ENCODE measurements around the gene KPNA4.

DNA sequence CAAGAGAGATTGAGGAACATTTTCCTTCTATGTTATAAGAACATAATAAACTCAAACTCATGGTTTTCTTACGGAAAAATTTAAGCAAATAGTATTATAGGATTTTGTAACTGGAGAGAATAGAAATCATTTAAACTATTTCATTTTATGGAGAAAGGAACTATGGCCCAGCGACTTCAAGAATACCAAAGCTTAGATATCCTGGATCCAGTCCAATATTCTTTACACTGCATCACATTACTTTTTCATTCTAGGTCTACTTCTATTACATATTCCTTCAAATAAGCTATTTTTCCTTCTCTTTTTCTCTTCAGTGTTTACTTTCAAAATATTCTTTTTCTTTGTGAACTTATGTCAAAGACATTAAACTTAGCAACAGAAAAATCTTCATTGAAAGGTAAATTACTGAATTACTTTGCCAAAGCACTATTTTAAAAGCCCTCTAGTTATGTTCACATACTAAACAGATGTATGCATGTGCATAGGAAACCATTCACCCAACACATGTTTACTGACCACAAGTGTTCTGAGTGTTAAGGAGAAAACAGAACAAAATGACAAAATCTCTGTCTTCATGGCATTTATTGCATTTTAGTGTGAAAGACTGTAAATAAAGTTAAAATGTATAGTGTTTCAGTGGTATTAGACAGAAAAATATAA is 20.4 kb downstream of the KPNA4 start:
- TF ChIP-seq, protein P1, sequence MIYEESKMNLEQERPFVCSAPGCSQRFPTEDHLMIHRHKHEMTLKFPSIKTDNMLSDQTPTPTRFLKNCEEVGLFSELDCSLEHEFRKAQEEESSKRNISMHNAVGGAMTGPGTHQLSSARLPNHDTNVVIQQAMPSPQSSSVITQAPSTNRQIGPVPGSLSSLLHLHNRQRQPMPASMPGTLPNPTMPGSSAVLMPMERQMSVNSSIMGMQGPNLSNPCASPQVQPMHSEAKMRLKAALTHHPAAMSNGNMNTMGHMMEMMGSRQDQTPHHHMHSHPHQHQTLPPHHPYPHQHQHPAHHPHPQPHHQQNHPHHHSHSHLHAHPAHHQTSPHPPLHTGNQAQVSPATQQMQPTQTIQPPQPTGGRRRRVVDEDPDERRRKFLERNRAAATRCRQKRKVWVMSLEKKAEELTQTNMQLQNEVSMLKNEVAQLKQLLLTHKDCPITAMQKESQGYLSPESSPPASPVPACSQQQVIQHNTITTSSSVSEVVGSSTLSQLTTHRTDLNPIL (CRISPR knock-in tag; IDR thresholded peaks at IDR 0.05; ENCODE audit: low read depth), result no peak
- TF ChIP-seq, protein P2, sequence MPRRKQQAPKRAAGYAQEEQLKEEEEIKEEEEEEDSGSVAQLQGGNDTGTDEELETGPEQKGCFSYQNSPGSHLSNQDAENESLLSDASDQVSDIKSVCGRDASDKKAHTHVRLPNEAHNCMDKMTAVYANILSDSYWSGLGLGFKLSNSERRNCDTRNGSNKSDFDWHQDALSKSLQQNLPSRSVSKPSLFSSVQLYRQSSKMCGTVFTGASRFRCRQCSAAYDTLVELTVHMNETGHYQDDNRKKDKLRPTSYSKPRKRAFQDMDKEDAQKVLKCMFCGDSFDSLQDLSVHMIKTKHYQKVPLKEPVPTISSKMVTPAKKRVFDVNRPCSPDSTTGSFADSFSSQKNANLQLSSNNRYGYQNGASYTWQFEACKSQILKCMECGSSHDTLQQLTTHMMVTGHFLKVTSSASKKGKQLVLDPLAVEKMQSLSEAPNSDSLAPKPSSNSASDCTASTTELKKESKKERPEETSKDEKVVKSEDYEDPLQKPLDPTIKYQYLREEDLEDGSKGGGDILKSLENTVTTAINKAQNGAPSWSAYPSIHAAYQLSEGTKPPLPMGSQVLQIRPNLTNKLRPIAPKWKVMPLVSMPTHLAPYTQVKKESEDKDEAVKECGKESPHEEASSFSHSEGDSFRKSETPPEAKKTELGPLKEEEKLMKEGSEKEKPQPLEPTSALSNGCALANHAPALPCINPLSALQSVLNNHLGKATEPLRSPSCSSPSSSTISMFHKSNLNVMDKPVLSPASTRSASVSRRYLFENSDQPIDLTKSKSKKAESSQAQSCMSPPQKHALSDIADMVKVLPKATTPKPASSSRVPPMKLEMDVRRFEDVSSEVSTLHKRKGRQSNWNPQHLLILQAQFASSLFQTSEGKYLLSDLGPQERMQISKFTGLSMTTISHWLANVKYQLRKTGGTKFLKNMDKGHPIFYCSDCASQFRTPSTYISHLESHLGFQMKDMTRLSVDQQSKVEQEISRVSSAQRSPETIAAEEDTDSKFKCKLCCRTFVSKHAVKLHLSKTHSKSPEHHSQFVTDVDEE (CRISPR knock-in tag; IDR thresholded peaks at IDR 0.05), result no peak
- no peak for TF ChIP-seq ZFP30 (CRISPR knock-in tag; IDR thresholded peaks at IDR 0.05)
- TF ChIP-seq PPARA (CRISPR knock-in tag; IDR thresholded peaks at IDR 0.05; ENCODE audit: borderline replicate concordance), result no peak
- TF ChIP-seq, protein P3, sequence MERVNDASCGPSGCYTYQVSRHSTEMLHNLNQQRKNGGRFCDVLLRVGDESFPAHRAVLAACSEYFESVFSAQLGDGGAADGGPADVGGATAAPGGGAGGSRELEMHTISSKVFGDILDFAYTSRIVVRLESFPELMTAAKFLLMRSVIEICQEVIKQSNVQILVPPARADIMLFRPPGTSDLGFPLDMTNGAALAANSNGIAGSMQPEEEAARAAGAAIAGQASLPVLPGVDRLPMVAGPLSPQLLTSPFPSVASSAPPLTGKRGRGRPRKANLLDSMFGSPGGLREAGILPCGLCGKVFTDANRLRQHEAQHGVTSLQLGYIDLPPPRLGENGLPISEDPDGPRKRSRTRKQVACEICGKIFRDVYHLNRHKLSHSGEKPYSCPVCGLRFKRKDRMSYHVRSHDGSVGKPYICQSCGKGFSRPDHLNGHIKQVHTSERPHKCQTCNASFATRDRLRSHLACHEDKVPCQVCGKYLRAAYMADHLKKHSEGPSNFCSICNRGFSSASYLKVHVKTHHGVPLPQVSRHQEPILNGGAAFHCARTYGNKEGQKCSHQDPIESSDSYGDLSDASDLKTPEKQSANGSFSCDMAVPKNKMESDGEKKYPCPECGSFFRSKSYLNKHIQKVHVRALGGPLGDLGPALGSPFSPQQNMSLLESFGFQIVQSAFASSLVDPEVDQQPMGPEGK (CRISPR knock-in tag; IDR thresholded peaks at IDR 0.05; ENCODE audit: borderline replicate concordance), result no peak
- TF ChIP-seq, protein P4, sequence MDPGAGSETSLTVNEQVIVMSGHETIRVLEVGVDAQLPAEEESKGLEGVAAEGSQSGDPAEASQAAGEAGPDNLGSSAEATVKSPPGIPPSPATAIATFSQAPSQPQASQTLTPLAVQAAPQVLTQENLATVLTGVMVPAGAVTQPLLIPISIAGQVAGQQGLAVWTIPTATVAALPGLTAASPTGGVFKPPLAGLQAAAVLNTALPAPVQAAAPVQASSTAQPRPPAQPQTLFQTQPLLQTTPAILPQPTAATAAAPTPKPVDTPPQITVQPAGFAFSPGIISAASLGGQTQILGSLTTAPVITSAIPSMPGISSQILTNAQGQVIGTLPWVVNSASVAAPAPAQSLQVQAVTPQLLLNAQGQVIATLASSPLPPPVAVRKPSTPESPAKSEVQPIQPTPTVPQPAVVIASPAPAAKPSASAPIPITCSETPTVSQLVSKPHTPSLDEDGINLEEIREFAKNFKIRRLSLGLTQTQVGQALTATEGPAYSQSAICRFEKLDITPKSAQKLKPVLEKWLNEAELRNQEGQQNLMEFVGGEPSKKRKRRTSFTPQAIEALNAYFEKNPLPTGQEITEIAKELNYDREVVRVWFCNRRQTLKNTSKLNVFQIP (CRISPR knock-in tag; IDR thresholded peaks at IDR 0.05; ENCODE audit: borderline replicate concordance, low read depth), result no peak
- TF ChIP-seq ISL1 (CRISPR knock-in tag; IDR thresholded peaks at IDR 0.05), result no peak
- no peak for TF ChIP-seq RARB (CRISPR knock-in tag; IDR thresholded peaks at IDR 0.05)
- no peak for TF ChIP-seq TCF4 (CRISPR knock-in tag; IDR thresholded peaks at IDR 0.05; ENCODE audit: borderline replicate concordance)

Data from SK-N-SH treated with all-trans-retinoic acid at 6 μM for 48 hours (cell line).